ENCODE results near the gene ATXN7. TPM values are rescaled to one million over a fixed set of nuclear protein-coding genes. Genes with fewer than 3 reads are reported as not detected.

Gene ATXN7
- total RNA-seq, 4 donors from 2014 or later, result 22.2 to 42.8 (median 35.0) TPM

GRCh38 chr3:63967675-63968611, 104.3 kb downstream of the ATXN7 start:
- TF ChIP-seq CTCF (IDR thresholded peaks at IDR 0.05; ENCODE audit: low read depth), result no peak

GRCh38 chr3:63968612-63969350, 105.1 kb downstream of the ATXN7 start:
- TF ChIP-seq CTCF (IDR thresholded peaks at IDR 0.05; ENCODE audit: low read depth), result no peak

GRCh38 chr3:63969876-63970275, 106.2 kb downstream of the ATXN7 start:
- TF ChIP-seq CTCF (IDR thresholded peaks at IDR 0.05; ENCODE audit: low read depth), result no peak

GRCh38 chr3:63970631-63971475, 107.2 kb downstream of the ATXN7 start:
- TF ChIP-seq CTCF (IDR thresholded peaks at IDR 0.05; ENCODE audit: low read depth), result no peak

GRCh38 chr3:63972196-63972595, 108.5 kb downstream of the ATXN7 start:
- TF ChIP-seq CTCF (IDR thresholded peaks at IDR 0.05; ENCODE audit: low read depth), result no peak

GRCh38 chr3:63972987-63973386, 109.3 kb downstream of the ATXN7 start:
- no peak for TF ChIP-seq CTCF (IDR thresholded peaks at IDR 0.05; ENCODE audit: low read depth)
